ENCODE data around the gene KCNQ1OT1. TPM values are rescaled to one million over a fixed set of nuclear protein-coding genes. Genes with fewer than 3 reads are reported as not detected.

The KCNQ1OT1 gene
- total and polyA plus RNA-seq, 9 donors = 0.43 to 11.5 (median 5.2) TPM

DNA sequence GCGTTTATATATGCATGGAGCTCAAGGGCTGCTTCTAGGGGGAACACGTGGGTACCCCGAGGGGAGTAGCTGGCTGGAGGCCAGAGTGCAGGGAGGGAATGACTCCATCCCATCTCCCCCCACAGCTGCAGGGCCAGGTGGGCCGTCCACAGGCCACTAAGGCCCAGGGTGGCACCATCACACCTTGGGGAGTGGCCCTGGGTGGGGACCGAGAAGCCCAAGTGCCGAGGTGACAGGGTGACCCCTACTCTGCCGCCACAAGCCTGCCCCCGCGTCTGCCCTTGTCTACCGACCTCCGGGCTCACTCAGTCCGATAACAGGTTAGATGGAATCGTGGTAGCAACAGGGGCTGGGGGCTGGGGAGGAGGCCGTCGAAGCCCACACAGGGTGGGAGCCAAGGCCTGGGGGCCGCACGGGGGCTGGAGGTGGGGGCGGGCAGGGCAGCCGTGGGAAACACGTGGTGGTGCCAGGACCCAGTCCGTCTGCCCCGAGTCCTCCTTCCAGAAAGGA lies 125.7 kb downstream of the KCNQ1OT1 start:
- Histone ChIP-seq H3K4me1 (ENCODE audit: insufficient read depth) (no peaks in the 10 kb centered on the region), H3K27me3 (no peaks in the 10 kb centered on the region), H3K4me3 (no peak overlapping the region), H3K27ac (no peak overlapping the region), H3K36me3 (no peaks in the 10 kb centered on the region), H3K9me3 (no peaks in the 10 kb centered on the region)
- intact Hi-C loops (cut with DNase I) = no loop called here
- DNase-seq = peak in 3 of 5 donors; percentile 13 to 27 (median 14)
- TF ChIP-seq EP300 (IDR thresholded peaks at IDR 0.05) (no peak), POLR2A (IDR thresholded peaks at IDR 0.05) (no peak)
- TF ChIP-seq, protein P1, sequence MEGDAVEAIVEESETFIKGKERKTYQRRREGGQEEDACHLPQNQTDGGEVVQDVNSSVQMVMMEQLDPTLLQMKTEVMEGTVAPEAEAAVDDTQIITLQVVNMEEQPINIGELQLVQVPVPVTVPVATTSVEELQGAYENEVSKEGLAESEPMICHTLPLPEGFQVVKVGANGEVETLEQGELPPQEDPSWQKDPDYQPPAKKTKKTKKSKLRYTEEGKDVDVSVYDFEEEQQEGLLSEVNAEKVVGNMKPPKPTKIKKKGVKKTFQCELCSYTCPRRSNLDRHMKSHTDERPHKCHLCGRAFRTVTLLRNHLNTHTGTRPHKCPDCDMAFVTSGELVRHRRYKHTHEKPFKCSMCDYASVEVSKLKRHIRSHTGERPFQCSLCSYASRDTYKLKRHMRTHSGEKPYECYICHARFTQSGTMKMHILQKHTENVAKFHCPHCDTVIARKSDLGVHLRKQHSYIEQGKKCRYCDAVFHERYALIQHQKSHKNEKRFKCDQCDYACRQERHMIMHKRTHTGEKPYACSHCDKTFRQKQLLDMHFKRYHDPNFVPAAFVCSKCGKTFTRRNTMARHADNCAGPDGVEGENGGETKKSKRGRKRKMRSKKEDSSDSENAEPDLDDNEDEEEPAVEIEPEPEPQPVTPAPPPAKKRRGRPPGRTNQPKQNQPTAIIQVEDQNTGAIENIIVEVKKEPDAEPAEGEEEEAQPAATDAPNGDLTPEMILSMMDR (IDR thresholded peaks at IDR 0.05) = no peak
- 70 to 76% (median 73%) methylated on average over 22 of the region's 22 CpGs for WGBS, 3 donors

DNA sequence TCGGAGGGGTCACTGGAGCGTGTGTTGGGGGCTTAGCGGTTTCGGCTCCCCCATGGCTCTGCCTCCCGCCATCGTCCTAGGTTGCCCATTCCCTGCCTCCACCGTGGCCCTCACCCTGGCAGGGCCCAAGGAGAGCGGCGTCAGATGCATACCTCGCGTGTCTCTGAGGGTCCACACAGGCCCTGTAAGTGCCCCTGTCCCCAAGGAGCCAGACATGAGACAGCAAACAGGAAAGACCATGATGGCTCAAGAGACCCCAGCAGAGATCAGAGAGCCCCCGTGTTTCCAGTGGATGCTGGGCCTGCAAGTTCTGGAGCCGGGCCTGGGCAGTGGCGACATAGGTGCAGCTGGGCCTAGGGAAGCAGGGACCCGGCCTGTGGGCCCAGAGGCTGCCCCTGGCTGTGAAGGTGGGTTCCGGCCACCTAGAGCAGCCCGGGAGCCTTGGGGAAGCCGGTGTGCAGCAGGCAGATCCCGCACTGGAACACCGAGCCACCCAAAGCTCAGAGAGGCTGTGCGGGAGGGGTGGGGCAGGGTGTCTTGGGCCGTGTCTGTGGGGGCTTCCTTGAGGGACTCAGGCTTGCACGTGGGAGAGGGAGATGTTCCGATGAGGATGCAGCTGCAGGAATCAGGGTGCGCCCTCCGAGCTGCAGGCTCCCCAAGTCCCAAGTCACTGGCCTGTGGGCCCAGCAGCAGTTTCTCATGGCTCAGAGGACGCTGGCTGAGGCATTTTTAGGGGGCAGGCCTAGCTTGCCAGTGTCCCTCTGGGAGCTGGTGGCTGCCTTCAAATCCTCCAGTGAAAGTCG lies 126.4 kb downstream of the KCNQ1OT1 start:
- H3K36me3 ChIP-seq = no peaks in the 10 kb centered on the region
- H3K4me1 ChIP-seq (ENCODE audit: insufficient read depth) = no peaks in the 10 kb centered on the region
- no peaks in the 10 kb centered on the region for H3K9me3 ChIP-seq
- no peaks in the 10 kb centered on the region for H3K27me3 ChIP-seq
- no peak overlapping the region for H3K4me3 ChIP-seq
- H3K27ac ChIP-seq = no peak overlapping the region
- TF ChIP-seq POLR2A (IDR thresholded peaks at IDR 0.05) (no peak), EP300 (IDR thresholded peaks at IDR 0.05) (no peak)
- TF ChIP-seq, protein P1 (IDR thresholded peaks at IDR 0.05) = no peak
- peak in 3 of 5 donors; percentile 10 to 26 (median 12) for DNase-seq
- intact Hi-C loops (cut with DNase I) = no loop called here
- WGBS, 3 donors = 90 to 93% (median 90%) methylated on average over 28 of the region's 28 CpGs

DNA sequence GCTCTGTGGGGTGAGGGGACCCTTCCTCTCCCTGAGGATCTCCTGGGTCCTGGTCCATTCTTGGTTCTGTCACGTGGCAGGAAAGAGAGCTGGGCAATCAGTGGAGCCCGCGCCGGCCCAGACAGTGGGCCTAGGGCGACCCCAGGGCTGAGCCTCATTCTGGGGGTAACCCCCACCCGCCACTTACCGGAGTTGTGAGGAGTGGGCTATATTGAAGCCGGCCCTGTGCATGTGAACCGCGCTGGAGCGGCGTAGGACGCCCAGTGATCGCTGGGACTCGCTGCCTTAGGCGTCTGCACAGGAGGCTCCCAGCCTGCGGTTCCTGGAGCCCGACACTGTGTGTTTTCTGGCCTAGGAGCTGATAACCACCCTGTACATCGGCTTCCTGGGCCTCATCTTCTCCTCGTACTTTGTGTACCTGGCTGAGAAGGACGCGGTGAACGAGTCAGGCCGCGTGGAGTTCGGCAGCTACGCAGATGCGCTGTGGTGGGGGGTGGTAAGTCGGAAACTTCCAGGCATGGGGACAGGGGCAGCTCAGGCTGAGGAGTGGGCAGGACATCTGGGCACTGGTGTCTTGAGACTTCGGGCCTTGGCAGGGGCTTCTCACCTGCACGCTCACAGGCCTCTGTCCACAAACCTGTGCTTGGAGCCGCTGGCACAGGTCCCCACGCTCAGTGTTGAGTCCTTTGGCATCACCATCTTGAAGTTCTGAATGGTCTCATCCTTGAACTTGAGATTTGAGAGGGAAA lies 127.1 kb downstream of the KCNQ1OT1 start:
- WGBS, 3 donors = 94 to 96% (median 95%) methylated on average over 33 of the region's 33 CpGs
- Histone ChIP-seq H3K36me3 (no peaks in the 10 kb centered on the region), H3K9me3 (no peaks in the 10 kb centered on the region), H3K4me1 (ENCODE audit: insufficient read depth) (no peaks in the 10 kb centered on the region), H3K27me3 (no peaks in the 10 kb centered on the region), H3K27ac (no peak overlapping the region), H3K4me3 (no peak overlapping the region)
- intact Hi-C loops (cut with DNase I) = no loop called here
- no peak for TF ChIP-seq POLR2A (IDR thresholded peaks at IDR 0.05)
- TF ChIP-seq, protein P1 (IDR thresholded peaks at IDR 0.05) = no peak
- no peak for TF ChIP-seq EP300 (IDR thresholded peaks at IDR 0.05)
- DNase-seq = peak in 2 of 5 donors; percentile 10 to 31

DNA sequence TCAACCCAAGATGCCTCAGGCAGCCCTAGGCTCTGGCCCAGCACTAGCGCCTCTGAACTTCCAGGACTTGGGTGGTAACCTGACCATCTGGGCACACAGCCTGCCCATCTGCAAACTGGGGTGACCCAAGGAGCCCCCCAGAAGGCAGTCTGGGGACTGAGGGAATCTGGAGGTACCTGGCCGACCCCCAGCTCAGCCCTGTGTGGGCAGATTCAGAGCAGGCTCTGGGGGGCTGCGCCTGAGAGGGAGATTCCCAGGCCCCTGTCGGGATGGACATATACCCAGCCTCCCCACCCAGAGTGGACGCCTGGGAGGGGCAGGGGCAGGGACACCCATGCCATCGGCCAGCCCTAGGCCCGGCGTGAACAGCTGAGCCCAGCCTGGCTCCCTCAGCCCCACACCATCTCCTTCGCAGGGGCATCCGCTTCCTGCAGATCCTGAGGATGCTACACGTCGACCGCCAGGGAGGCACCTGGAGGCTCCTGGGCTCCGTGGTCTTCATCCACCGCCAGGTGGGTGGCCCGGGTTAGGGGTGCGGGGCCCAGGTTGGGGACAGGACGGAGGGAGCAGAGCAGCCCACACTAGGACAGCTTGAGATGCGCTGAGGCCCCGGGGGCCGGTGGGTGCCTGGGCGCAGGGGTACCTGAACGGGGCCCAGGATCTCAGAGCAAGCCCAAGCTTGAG lies 128.1 kb downstream of the KCNQ1OT1 start:
- H3K27ac ChIP-seq = no peak overlapping the region
- no peak for TF ChIP-seq POLR2A (IDR thresholded peaks at IDR 0.05)
- TF ChIP-seq EP300 (IDR thresholded peaks at IDR 0.05) = no peak
- TF ChIP-seq, protein P1 (IDR thresholded peaks at IDR 0.05) = no peak
- H3K4me3 ChIP-seq = no peak overlapping the region
- intact Hi-C loops (cut with DNase I) = no loop called here
- H3K36me3 ChIP-seq = no peaks in the 10 kb centered on the region
- WGBS, 3 donors = 95 to 97% (median 96%) methylated on average over 21 to 23 of the region's 23 CpGs
- H3K9me3 ChIP-seq = no peaks in the 10 kb centered on the region
- peak in 2 of 5 donors; percentile 18 to 27 for DNase-seq
- H3K4me1 ChIP-seq (ENCODE audit: insufficient read depth) = no peaks in the 10 kb centered on the region
- no peaks in the 10 kb centered on the region for H3K27me3 ChIP-seq
